Cardiac muscle cell (in vitro differentiated cells and primary cell): ENCODE results near the gene CAST. TPM values are rescaled to one million over a fixed set of nuclear protein-coding genes. Genes with fewer than 3 reads are reported as not detected.

Experiments used
- DNase-seq, 2 donors: peaks; one replicate each; pipeline versions ENCODE4 v3.0.0 to v3.0.0-alpha.2; 2010 to 2017; ENCODE audit warnings: low read depth in 1 of 2, low spot score in 1 of 2
- H3K27ac ChIP-seq: fragments of 200-600 bp; sonication (generic); 2 replicates; pipeline ENCODE4 v1.5.1; 2016
- H3K27me3 ChIP-seq: fragments of 200-600 bp; sonication (generic); 2 replicates; pipeline ENCODE4 v1.6.0; 2016; ENCODE audit warnings: control low read depth
- H3K36me3 ChIP-seq: fragments of 200-600 bp; sonication (generic); 2 replicates; pipeline ENCODE4 v1.5.1; 2016; ENCODE audit warnings: control low read depth
- H3K4me1 ChIP-seq: fragments of 200-600 bp; sonication (generic); 2 replicates; pipeline ENCODE4 v1.8.1; 2017; ENCODE audit warnings: low read depth, mild to moderate bottlenecking, mixed run types
- H3K4me3 ChIP-seq: fragments of 200-600 bp; sonication (generic); 2 replicates; pipeline ENCODE4 v1.5.1; 2016; ENCODE audit warnings: mild to moderate bottlenecking
- H3K9me3 ChIP-seq: fragments of 200-600 bp; sonication (generic); 2 replicates; pipeline ENCODE4 v1.5.1; 2017; ENCODE audit warnings: low read depth, mild to moderate bottlenecking, control low read depth
- CTCF ChIP-seq: IDR thresholded peaks from 2 replicates; pipeline ENCODE4 v1.5.1; 2012; ENCODE audit warnings: low read depth, mild to moderate bottlenecking, low read length
- polyA plus RNA-seq: library from polyadenylated mRNA; unstranded; fragments of >200 nt; fragmentation: Nextera tagmentation; extraction: Ambion mirVana; gene quantifications from 2 replicates; pipeline ENCODE4 v1.2.1, GENCODE V29; 2016
- total RNA-seq: library from RNA; depleted of rRNA; stranded (reverse); fragments of >200 nt; gene quantifications from 2 replicates; pipeline ENCODE4 v1.2.3, GENCODE V29; 2016

CAST gene
- total and polyA plus RNA-seq, 2 experiments from 2014 or later = 85.2 to 101 TPM

DNA sequence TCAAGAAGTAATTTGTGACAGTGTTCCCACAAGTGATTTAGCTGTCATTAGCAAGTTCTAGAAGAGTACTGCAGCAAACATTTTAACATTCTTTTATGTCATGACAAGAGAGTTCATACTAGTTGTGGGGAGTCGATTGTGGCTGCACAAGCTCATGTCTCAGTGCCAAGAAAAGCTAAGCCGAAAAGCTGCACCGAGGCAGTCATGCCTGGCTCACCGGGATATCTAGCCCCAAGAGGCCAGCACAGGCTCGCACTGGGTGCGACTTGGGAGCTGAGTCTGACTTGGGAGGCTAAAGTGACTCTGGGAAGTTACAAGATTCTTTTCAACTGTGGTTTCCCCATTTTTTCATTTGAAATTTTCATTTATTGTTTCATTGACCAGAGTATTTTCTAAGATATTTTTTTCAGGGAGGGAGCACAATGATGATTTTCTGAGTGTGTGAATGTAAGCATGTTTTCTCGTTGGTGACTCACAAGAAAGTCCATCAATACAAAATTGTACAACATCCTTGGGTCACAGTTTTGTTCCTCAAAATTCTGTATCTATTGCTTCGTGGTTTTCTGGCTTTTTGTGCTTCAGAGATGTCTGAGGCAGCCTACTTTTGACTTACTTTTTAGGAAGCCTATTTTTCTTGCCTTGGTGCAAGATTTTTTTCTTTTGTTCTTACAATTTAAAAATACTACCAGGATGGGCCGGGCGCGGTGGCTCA lies 18.7 kb downstream of the CAST start:
- Histone ChIP-seq H3K27me3 (no peaks in the 10 kb centered on the region), H3K27ac (no peak overlapping the region), H3K4me1 (no peaks in the 10 kb centered on the region), H3K9me3 (no peaks in the 10 kb centered on the region), H3K36me3 (no peaks in the 10 kb centered on the region), H3K4me3 (no peak overlapping the region)
- no peak for TF ChIP-seq CTCF
- DNase-seq = no peak

GRCh38 chr5:96683392-96683791 lies 21.2 kb downstream of the CAST start:
- DNase-seq = no peak
- Histone ChIP-seq H3K27ac (no peak overlapping the region), H3K4me3 (no peak overlapping the region), H3K9me3 (no peaks in the 10 kb centered on the region), H3K4me1 (no peaks in the 10 kb centered on the region), H3K36me3 (no peaks in the 10 kb centered on the region), H3K27me3 (no peaks in the 10 kb centered on the region)
- no peak for TF ChIP-seq CTCF

DNA sequence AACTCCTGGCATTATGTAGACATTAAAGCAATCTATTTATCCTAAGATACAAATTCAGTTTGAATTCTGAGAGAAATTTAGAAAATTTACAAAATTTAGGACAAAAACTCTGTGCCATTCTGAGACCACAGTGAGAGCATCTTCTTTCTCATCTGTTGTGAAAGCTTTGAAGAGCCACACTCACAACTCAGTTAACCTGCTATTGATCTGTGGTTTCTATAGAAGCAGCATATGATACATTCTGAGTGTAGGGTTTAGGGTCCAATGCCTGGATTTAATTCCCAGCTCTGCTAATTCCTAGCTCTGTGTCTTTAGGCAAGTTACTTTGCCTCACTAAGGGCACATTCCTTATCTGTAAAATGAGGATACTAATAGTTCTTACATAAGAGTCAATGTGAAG lies 21.6 kb downstream of the CAST start:
- Histone ChIP-seq H3K4me1 (no peaks in the 10 kb centered on the region), H3K36me3 (no peaks in the 10 kb centered on the region), H3K27me3 (no peaks in the 10 kb centered on the region), H3K4me3 (no peak overlapping the region), H3K9me3 (no peaks in the 10 kb centered on the region), H3K27ac (no peak overlapping the region)
- no peak for DNase-seq
- no peak for TF ChIP-seq CTCF

DNA sequence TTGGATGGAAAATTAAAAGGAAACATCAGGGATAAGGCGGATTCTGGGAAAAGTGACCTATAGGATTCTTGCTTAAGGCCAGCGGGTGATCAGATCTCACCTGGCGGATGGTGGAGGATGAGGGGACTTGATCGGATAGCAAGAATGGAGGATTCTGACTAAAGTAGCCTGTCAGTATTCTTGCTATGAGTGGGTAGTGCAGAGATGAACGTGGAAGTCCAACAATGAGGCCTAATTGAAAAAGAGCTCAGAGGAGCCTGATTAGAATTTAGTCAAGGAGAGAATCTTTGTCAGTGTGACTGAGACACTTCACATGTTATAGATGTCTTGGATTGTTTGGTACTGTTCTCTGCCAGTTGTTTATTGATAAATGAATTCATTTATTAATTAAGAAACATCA lies 24.9 kb downstream of the CAST start:
- no peaks in the 10 kb centered on the region for H3K4me1 ChIP-seq
- no peak for DNase-seq
- H3K27ac ChIP-seq = no peak overlapping the region
- H3K9me3 ChIP-seq = no peaks in the 10 kb centered on the region
- H3K36me3 ChIP-seq = no peaks in the 10 kb centered on the region
- no peak overlapping the region for H3K4me3 ChIP-seq
- TF ChIP-seq CTCF = no peak
- no peaks in the 10 kb centered on the region for H3K27me3 ChIP-seq

DNA sequence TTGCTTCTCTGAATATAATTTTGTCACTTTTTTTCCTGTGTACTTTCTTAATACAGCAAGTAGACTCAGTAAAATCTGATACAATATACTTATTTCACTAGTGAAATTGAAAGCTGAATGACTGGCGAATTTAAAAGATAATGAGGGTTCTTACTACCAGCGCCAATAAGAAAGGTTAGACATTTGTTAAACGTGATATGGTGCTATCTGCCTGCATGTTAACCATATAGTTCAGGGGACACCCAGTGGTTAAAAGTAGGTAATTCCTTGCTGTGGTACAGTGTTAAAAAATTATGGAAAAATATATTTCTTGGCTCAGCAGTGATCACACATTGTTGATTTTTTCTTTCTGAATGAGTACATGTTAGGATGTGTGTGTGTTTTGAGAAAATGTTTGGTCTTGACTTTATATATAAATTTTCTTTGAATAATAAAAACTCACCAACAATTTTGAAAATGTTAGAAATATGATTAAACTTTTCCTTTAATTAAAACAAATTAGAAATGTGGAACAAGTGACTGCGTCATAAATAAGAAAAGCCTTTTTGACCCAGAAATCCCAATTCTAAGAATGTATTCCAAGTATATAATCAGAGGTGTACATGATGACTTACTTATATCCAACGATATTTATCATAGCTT lies 25.8 kb downstream of the CAST start:
- H3K9me3 ChIP-seq = no peaks in the 10 kb centered on the region
- peak; percentile 70 for TF ChIP-seq CTCF
- H3K27me3 ChIP-seq = no peaks in the 10 kb centered on the region
- no peak overlapping the region for H3K4me3 ChIP-seq
- H3K4me1 ChIP-seq = no peaks in the 10 kb centered on the region
- DNase-seq = peak; percentile 41 to 75
- H3K27ac ChIP-seq = no peak overlapping the region
- H3K36me3 ChIP-seq = no peaks in the 10 kb centered on the region
